ENCODE measurements around the gene MEGF6.

The MEGF6 gene

GRCh38 chr1:3498986-3499385 lies 112.3 kb downstream of the MEGF6 start:
- DNase-seq: no peak

GRCh38 chr1:3498246-3498930 lies 112.9 kb downstream of the MEGF6 start:
- DNase-seq: no peak

GRCh38 chr1:3497521-3497920 lies 113.8 kb downstream of the MEGF6 start:
- DNase-seq: no peak

- no peak for DNase-seq
These were observed 114.4 kb downstream of the MEGF6 start for GRCh38 chr1:3496916-3497315.

- DNase-seq: no peak
These were observed 115.2 kb downstream of the MEGF6 start for GRCh38 chr1:3495776-3496745.

- no peak for DNase-seq
These were observed 116.7 kb downstream of the MEGF6 start for GRCh38 chr1:3494321-3495308.

- DNase-seq: no peak
These were observed 118.6 kb downstream of the MEGF6 start for GRCh38 chr1:3492545-3493246.

GRCh38 chr1:3491291-3492246 lies 119.7 kb downstream of the MEGF6 start:
- DNase-seq: peak; percentile 46

GRCh38 chr1:3490046-3490745 lies 121.1 kb downstream of the MEGF6 start:
- DNase-seq: no peak

- no peak for DNase-seq
These were observed 122.9 kb downstream of the MEGF6 start for GRCh38 chr1:3488432-3488831.

- no peak for DNase-seq
These were observed 126.3 kb downstream of the MEGF6 start for GRCh38 chr1:3485016-3485415.

- DNase-seq: no peak
These were observed 127.4 kb downstream of the MEGF6 start for GRCh38 chr1:3483801-3484444.

- DNase-seq: no peak
These were observed 127.9 kb downstream of the MEGF6 start for GRCh38 chr1:3483380-3483779.

- DNase-seq: no peak
These were observed 128.9 kb downstream of the MEGF6 start for GRCh38 chr1:3482378-3482849.

- no peak for DNase-seq
These were observed 129.4 kb downstream of the MEGF6 start for GRCh38 chr1:3481836-3482375.

GRCh38 chr1:3481046-3481445 lies 130.3 kb downstream of the MEGF6 start:
- no peak for DNase-seq

GRCh38 chr1:3480369-3480719 lies 131.0 kb downstream of the MEGF6 start:
- no peak for DNase-seq

- DNase-seq: no peak
These were observed 131.6 kb downstream of the MEGF6 start for GRCh38 chr1:3479511-3480368.

Measured in NCI-H2171 (cell line).